ENCODE measurements around the gene ATG2B. TPM values are rescaled to one million over a fixed set of nuclear protein-coding genes. Genes with fewer than 3 reads are reported as not detected.

ATG2B gene
- polyA plus RNA-seq, 6 donors from 2014 or later = 1.4 to 2.2 (median 1.8) TPM

DNA sequence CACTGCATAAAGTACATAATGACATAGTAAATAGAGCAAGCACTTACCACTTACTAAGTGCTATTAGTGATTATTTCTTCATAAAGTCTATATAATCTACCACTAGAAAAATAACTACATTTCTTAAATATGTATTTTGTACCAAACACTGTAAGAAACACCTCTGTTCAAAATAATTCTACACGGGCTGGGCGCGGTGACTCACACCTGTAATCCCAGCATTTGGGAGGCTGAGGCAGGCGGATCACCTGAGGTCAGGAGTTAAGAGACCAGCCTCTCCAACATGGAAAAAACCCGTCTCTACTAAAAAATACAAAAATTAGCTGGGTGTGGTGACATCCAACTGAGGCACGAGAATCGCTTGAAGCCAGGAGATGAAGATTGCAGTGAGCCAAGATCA, 38.9 kb downstream of the ATG2B start:
- peaks cover 17 to 23% of the 10 kb centered on the region in 2 donors for H3K36me3 Mint-ChIP-seq
- H3K9me3 Mint-ChIP-seq = no peaks in the 10 kb centered on the region
- no peak for ATAC-seq (ENCODE audit: low read depth in 2 of 2)
- H3K4me3 Mint-ChIP-seq = no peak overlapping the region
- no peaks in the 10 kb centered on the region for H3K4me1 Mint-ChIP-seq
- DNase-seq = no peak
- no peak overlapping the region for H3K27ac Mint-ChIP-seq
- H3K27me3 Mint-ChIP-seq = no peaks in the 10 kb centered on the region

GRCh38 chr14:96320605-96321004, 42.5 kb downstream of the ATG2B start:
- H3K27ac Mint-ChIP-seq = no peak overlapping the region
- no peaks in the 10 kb centered on the region for H3K9me3 Mint-ChIP-seq
- peaks cover 23 to 40% of the 10 kb centered on the region in 2 donors for H3K36me3 Mint-ChIP-seq
- no peak for DNase-seq
- no peak for ATAC-seq (ENCODE audit: low read depth in 2 of 2)
- no peak overlapping the region for H3K4me3 Mint-ChIP-seq
- H3K4me1 Mint-ChIP-seq = no peaks in the 10 kb centered on the region
- no peaks in the 10 kb centered on the region for H3K27me3 Mint-ChIP-seq

DNA sequence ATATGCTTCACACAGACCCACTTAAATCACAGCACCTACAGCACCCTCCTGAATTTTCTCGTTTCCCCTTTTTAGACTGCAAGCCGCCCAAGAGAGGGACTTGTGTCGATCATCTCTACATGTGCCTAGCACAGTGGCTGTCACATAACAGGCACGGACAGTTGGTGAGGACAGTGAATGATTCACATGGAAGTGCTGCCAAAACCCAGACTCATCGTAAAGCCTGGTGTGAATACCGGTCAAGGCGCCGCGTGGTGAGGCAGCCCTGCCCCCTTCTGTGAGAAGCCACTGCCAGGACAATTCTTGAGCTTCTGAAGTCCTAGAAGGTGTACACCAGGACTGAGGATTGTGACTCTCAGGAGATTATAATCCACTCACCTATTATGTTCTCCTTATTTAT, 44.3 kb downstream of the ATG2B start:
- H3K36me3 Mint-ChIP-seq = peaks cover 17 to 48% of the 10 kb centered on the region in 2 donors
- no peaks in the 10 kb centered on the region for H3K27me3 Mint-ChIP-seq
- no peak overlapping the region for H3K4me3 Mint-ChIP-seq
- DNase-seq = no peak
- H3K27ac Mint-ChIP-seq = peak overlapping the region in 2 of 6 donors; percentile 21 to 76
- H3K4me1 Mint-ChIP-seq = no peaks in the 10 kb centered on the region
- no peak for ATAC-seq (ENCODE audit: low read depth in 2 of 2)
- no peaks in the 10 kb centered on the region for H3K9me3 Mint-ChIP-seq

DNA sequence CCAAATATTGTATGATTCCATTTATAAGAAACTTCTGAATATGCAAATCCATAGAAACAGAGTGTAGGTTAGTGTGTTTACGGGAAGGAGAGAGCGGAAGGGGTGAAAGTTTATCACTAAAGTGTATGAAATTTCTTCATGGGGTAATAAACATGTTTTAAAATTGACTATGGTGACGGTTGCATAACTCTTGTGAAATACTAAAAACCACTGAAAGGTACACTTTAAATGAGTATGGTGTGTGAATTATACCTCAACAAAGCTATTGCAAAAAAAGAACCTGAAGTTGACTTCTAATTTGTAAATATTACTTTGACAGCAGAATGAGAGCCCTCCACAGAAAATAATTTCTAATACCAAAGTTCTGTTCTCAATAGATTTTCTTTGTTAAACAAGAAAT, 47.1 kb downstream of the ATG2B start:
- no peak for ATAC-seq (ENCODE audit: low read depth in 2 of 2)
- DNase-seq = no peak
- H3K4me1 Mint-ChIP-seq = no peaks in the 10 kb centered on the region
- H3K4me3 Mint-ChIP-seq = no peak overlapping the region
- H3K36me3 Mint-ChIP-seq = peaks cover 9 to 43% of the 10 kb centered on the region in 2 donors
- no peaks in the 10 kb centered on the region for H3K27me3 Mint-ChIP-seq
- H3K9me3 Mint-ChIP-seq = no peaks in the 10 kb centered on the region
- H3K27ac Mint-ChIP-seq = no peak overlapping the region

DNA sequence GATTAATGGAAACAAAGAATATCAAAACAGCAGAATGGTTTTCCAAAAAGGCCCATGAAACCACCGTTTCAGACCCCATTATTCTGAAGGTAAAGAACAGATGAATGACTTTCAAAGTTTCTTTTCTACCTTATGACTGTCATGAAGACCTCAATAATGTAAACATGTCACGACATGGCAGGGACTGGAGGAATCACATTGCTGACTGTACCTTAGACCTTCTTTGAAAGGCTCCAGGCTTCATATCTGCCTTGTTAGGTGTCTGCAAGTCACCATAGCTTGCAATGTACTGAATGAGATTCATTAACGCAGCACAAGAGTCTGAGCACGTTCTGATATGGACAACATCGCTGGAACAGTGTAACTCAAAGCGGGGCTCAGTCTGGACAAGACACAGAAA, 52.2 kb downstream of the ATG2B start:
- DNase-seq (no peak), ATAC-seq (ENCODE audit: low read depth in 2 of 2) (no peak)
- Mint-ChIP-seq H3K4me3 (no peak overlapping the region), H3K4me1 (no peaks in the 10 kb centered on the region), H3K27me3 (no peaks in the 10 kb centered on the region), H3K9me3 (no peaks in the 10 kb centered on the region), H3K36me3 (peaks cover 5 to 50% of the 10 kb centered on the region in 2 donors), H3K27ac (no peak overlapping the region)

DNA sequence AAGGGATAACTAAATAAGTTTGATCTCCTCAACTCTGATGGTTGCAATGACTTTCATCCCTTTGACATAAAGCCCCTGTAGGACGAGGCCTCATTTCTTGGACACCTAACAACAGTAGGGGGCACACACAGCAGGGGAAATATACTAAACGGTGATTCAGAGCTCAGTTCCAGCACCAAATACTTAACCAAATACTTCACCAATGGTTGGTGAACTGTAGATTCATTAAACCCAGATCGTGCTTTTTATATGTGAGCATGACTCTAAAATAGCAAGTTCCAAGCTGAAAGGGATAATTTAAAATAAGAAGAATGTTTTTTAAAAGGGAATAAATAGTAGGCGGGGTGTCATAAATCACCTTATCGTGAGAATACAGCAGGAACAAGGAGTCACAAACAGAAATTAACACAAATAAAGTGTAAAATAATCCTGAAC, 53.2 kb downstream of the ATG2B start:
- Mint-ChIP-seq H3K27ac (peak overlapping the region in 1 of 6 donors; percentile 22), H3K9me3 (no peaks in the 10 kb centered on the region), H3K27me3 (no peaks in the 10 kb centered on the region), H3K36me3 (peaks cover 0 to 42% of the 10 kb centered on the region in 2 donors), H3K4me1 (no peaks in the 10 kb centered on the region), H3K4me3 (no peak overlapping the region)
- ATAC-seq (ENCODE audit: low read depth in 2 of 2) = no peak
- no peak for DNase-seq

GRCh38 chr14:96309133-96309895, 53.8 kb downstream of the ATG2B start:
- H3K4me3 Mint-ChIP-seq = no peak overlapping the region
- no peaks in the 10 kb centered on the region for H3K9me3 Mint-ChIP-seq
- DNase-seq = no peak
- ATAC-seq (ENCODE audit: low read depth in 2 of 2) = no peak
- peaks cover 0 to 42% of the 10 kb centered on the region in 2 donors for H3K36me3 Mint-ChIP-seq
- H3K27me3 Mint-ChIP-seq = no peaks in the 10 kb centered on the region
- H3K27ac Mint-ChIP-seq = peak overlapping the region in 1 of 6 donors; percentile 22
- H3K4me1 Mint-ChIP-seq = no peaks in the 10 kb centered on the region

GRCh38 chr14:96307434-96307833, 55.7 kb downstream of the ATG2B start:
- H3K4me1 Mint-ChIP-seq = no peaks in the 10 kb centered on the region
- no peaks in the 10 kb centered on the region for H3K9me3 Mint-ChIP-seq
- no peak overlapping the region for H3K4me3 Mint-ChIP-seq
- H3K27ac Mint-ChIP-seq = no peak overlapping the region
- peaks cover 0 to 28% of the 10 kb centered on the region in 2 donors for H3K36me3 Mint-ChIP-seq
- H3K27me3 Mint-ChIP-seq = no peaks in the 10 kb centered on the region
- no peak for ATAC-seq (ENCODE audit: low read depth in 2 of 2)
- DNase-seq = no peak

GRCh38 chr14:96304956-96305355, 58.2 kb downstream of the ATG2B start:
- ATAC-seq (ENCODE audit: low read depth in 2 of 2) (no peak), DNase-seq (no peak)
- Mint-ChIP-seq H3K27ac (peak overlapping the region in 2 of 6 donors; percentile 15 to 81), H3K4me3 (no peak overlapping the region), H3K27me3 (no peaks in the 10 kb centered on the region), H3K4me1 (no peaks in the 10 kb centered on the region), H3K36me3 (peaks cover 8 to 23% of the 10 kb centered on the region in 2 donors), H3K9me3 (no peaks in the 10 kb centered on the region)

GRCh38 chr14:96303981-96304380, 59.2 kb downstream of the ATG2B start:
- Mint-ChIP-seq H3K27ac (peak overlapping the region in 2 of 6 donors; percentile 21 to 32), H3K4me3 (no peak overlapping the region), H3K4me1 (no peaks in the 10 kb centered on the region), H3K27me3 (no peaks in the 10 kb centered on the region), H3K36me3 (peaks cover 8 to 16% of the 10 kb centered on the region in 2 donors), H3K9me3 (no peaks in the 10 kb centered on the region)
- peak in 1 of 2 donors; percentile 25 for ATAC-seq (ENCODE audit: low read depth in 2 of 2)
- no peak for DNase-seq

- Mint-ChIP-seq H3K36me3 (peaks cover 7 to 13% of the 10 kb centered on the region in 2 donors), H3K27ac (peak overlapping the region in 3 of 6 donors; percentile 19 to 55 (median 46)), H3K27me3 (no peaks in the 10 kb centered on the region), H3K4me3 (no peak overlapping the region), H3K9me3 (no peaks in the 10 kb centered on the region), H3K4me1 (no peaks in the 10 kb centered on the region)
- ATAC-seq (ENCODE audit: low read depth in 2 of 2) (no peak), DNase-seq (no peak)
Observed at GRCh38 chr14:96299441-96299840, 63.7 kb downstream of the ATG2B start.

- no peaks in the 10 kb centered on the region for H3K4me1 Mint-ChIP-seq
- peaks cover 13 to 21% of the 10 kb centered on the region in 2 donors for H3K36me3 Mint-ChIP-seq
- H3K4me3 Mint-ChIP-seq = no peak overlapping the region
- peak overlapping the region in 4 of 6 donors; percentile 4 to 53 (median 34) for H3K27ac Mint-ChIP-seq
- H3K9me3 Mint-ChIP-seq = no peaks in the 10 kb centered on the region
- DNase-seq = no peak
- H3K27me3 Mint-ChIP-seq = no peaks in the 10 kb centered on the region
- no peak for ATAC-seq (ENCODE audit: low read depth in 2 of 2)
Observed at GRCh38 chr14:96297997-96298515, 65.1 kb downstream of the ATG2B start.

GRCh38 chr14:96297000-96297399, 66.1 kb downstream of the ATG2B start:
- H3K27ac Mint-ChIP-seq = no peak overlapping the region
- ATAC-seq (ENCODE audit: low read depth in 2 of 2) (peak in 1 of 2 donors; percentile 55), DNase-seq (peak; percentile 31)
- H3K27me3 Mint-ChIP-seq = no peaks in the 10 kb centered on the region
- no peaks in the 10 kb centered on the region for H3K4me1 Mint-ChIP-seq
- H3K4me3 Mint-ChIP-seq = no peak overlapping the region
- peaks cover 13 to 23% of the 10 kb centered on the region in 2 donors for H3K36me3 Mint-ChIP-seq
- no peaks in the 10 kb centered on the region for H3K9me3 Mint-ChIP-seq

DNA sequence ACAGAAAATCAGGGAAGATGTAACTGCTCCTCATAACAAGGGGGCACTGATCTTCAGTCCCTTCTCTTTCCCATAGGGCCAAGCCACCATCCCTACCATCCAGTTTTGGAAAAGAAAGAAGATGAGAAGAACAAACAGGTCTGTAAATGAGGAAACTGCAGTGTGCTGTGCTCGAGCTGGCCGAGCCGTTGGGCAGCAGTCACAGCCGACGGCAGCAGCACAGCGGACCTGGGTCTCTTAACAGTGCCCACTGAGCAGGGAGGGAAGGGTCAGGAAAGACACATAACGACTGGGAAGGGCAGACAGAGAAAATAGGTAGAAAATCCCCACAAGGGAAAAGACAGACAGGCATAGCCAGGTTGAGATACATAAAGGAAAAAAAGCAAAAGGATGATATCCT, 68.9 kb downstream of the ATG2B start:
- Mint-ChIP-seq H3K9me3 (no peaks in the 10 kb centered on the region), H3K27ac (peak overlapping the region in 1 of 6 donors; percentile 16), H3K27me3 (no peaks in the 10 kb centered on the region), H3K4me3 (no peak overlapping the region), H3K4me1 (no peaks in the 10 kb centered on the region), H3K36me3 (peaks cover 6 to 20% of the 10 kb centered on the region in 2 donors)
- no peak for ATAC-seq (ENCODE audit: low read depth in 2 of 2)
- DNase-seq = no peak
